Measurements from ENCODE around the gene MNT.

The MNT gene

GRCh38 chr17:2416010-2416734 lies 15.3 kb upstream of the MNT start:
- DNase-seq: no peak

- no peak for DNase-seq
Measured at GRCh38 chr17:2415081-2415480, 14.2 kb upstream of the MNT start.

- no peak for DNase-seq
Measured at GRCh38 chr17:2414446-2415064, 13.7 kb upstream of the MNT start.

GRCh38 chr17:2412561-2413021 lies 11.7 kb upstream of the MNT start:
- no peak for DNase-seq

GRCh38 chr17:2410951-2411350 lies 10.1 kb upstream of the MNT start:
- no peak for DNase-seq

GRCh38 chr17:2406903-2407790 lies 6.3 kb upstream of the MNT start:
- no peak for DNase-seq

GRCh38 chr17:2406271-2406902 lies 5.5 kb upstream of the MNT start:
- DNase-seq: no peak

- no peak for DNase-seq
Measured at GRCh38 chr17:2405247-2405926, 4.5 kb upstream of the MNT start.

- DNase-seq: no peak
Measured at GRCh38 chr17:2403044-2403443, 2.2 kb upstream of the MNT start.

GRCh38 chr17:2402544-2402943 lies 1.7 kb upstream of the MNT start:
- no peak for DNase-seq

- DNase-seq: peak; percentile 77
Measured at GRCh38 chr17:2401426-2402221, 764 bp upstream of the MNT start.

- no peak for DNase-seq
Measured at GRCh38 chr17:2400474-2400866, 390 bp downstream of the MNT start.

- DNase-seq: peak; percentile 89
Measured at GRCh38 chr17:2399572-2400473, 1.0 kb downstream of the MNT start.

GRCh38 chr17:2398655-2399571 lies 1.9 kb downstream of the MNT start:
- no peak for DNase-seq

- no peak for DNase-seq
Measured at GRCh38 chr17:2398182-2398581, 2.7 kb downstream of the MNT start.

- no peak for DNase-seq
Measured at GRCh38 chr17:2397247-2398171, 3.4 kb downstream of the MNT start.

- DNase-seq: peak; percentile 99
Measured at GRCh38 chr17:2396568-2397246, 4.2 kb downstream of the MNT start.

- no peak for DNase-seq
Measured at GRCh38 chr17:2396192-2396567, 4.7 kb downstream of the MNT start.
